GM12874 (cell line): Measurements from ENCODE around the gene ZNF329.

Experiments used
- TF ChIP-seq, protein P1 (sequence below): IDR thresholded peaks from 2 replicates; pipeline ENCODE4 v1.5.1; 2011; ENCODE audit warnings: low read depth, mild to moderate bottlenecking, control low read depth, low read length, moderate library complexity; ENCODE audit not compliant: insufficient read depth

ZNF329 gene

DNA sequence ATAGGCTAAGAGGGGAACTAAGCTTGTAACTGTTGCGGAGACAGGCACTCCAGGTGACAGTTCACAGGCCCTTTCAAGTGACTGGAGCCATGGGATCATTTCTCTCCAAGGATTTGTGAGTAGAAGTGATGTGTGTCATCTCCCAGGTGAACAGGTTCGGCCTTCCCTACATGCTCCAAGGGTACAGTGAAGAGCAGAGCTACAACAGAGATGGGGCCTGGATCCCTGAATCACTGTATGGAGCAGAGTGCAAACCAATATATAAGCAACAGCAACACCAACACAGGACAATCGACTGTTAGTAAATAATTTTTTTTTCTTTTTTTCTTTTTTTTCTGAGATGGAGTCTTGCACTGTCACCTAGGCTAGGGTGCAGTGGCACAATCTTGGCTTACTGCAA is 67.6 kb downstream of the ZNF329 start:
- TF ChIP-seq, protein P1, sequence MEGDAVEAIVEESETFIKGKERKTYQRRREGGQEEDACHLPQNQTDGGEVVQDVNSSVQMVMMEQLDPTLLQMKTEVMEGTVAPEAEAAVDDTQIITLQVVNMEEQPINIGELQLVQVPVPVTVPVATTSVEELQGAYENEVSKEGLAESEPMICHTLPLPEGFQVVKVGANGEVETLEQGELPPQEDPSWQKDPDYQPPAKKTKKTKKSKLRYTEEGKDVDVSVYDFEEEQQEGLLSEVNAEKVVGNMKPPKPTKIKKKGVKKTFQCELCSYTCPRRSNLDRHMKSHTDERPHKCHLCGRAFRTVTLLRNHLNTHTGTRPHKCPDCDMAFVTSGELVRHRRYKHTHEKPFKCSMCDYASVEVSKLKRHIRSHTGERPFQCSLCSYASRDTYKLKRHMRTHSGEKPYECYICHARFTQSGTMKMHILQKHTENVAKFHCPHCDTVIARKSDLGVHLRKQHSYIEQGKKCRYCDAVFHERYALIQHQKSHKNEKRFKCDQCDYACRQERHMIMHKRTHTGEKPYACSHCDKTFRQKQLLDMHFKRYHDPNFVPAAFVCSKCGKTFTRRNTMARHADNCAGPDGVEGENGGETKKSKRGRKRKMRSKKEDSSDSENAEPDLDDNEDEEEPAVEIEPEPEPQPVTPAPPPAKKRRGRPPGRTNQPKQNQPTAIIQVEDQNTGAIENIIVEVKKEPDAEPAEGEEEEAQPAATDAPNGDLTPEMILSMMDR = no peak

DNA sequence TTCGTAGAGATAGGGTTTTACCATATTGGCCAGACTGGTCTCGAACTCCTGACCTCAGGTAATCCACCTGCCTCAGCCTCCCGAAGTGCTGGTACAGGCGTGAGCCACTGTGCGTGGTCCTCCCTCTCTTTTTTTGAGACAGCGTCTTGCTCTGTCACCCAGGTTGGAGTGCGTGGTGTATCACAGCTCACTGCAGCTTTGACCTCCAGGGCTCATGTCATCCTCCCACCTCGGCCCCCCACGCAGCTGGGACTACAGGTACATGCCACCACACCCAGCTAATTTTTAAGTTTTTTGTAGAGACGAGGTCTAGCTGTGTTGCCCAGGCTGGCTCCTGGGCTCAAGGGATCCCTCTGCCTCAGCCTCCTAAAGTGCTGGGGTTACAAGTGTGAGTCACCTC is 70.8 kb downstream of the ZNF329 start:
- TF ChIP-seq, protein P1 = no peak
